Renal cortex interstitium (tissue), 11 donors: Measurements from ENCODE around the gene ADGRG1. TPM values are rescaled to one million over a fixed set of nuclear protein-coding genes. Genes with fewer than 3 reads are reported as not detected.
"Not testable (repeated sequence)": the region's sequence is repeated elsewhere in the genome, so short reads cannot be mapped to it uniquely, and the experiment has no call there.

ENCODE experiments used
- DNase-seq, 11 donors: peaks; one replicate each; pipeline ENCODE4 v3.0.0-alpha.2; 2013; ENCODE audit warnings: low read depth in 9 of 11, low spot score in 4 of 11; ENCODE audit errors: extremely low read depth in 1 of 11
- polyA plus RNA-seq, 3 donors: library from polyadenylated mRNA; unstranded; fragments of 120-200 nt; gene quantifications; one replicate each; pipeline ENCODE4 v1.2.1, GENCODE V29; 2013; ENCODE audit not compliant: insufficient read length in 3 of 3

Gene ADGRG1
- polyA plus RNA-seq, 3 donors: 58.2 to 93.6 (median 59.3) TPM

DNA sequence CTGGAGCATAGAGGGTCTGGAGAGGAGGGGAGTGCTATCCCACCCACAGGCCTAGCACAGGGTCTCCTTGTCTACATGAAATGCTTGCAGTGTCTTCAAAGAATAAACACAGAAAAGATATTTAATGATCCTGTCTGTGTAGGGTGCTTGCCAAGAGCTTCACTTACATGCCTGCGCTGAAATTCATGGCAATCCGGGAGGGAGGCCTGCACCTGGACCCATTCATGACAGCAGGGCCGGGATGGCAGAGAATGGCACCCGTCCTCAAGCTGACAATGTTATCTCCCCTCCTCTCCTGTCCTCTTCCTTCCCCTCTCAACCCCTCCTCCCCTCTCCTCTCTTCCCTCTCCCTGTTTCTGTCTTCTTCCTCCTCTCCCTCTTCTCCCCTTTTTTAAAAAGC lies 41.8 kb downstream of the ADGRG1 start:
- no peak for DNase-seq

DNA sequence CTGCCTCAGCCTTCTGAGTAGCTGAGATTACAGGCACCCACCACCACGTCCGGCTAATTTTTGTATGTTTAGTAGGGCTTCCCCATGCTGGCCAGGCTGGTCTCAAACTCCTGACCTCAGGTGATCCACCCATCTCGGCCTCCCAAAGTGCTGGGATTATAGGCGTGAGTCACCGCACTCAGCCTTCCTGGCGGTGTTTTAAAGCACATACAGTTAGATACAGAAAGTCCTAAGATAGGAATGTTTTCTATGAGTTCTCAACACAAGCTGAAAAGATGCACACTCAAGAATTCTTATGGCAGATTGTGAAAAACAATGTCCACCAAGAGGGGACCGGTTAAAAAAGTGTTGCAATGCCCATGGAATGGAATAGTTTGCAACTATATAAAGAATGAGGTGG lies 43.0 kb downstream of the ADGRG1 start:
- DNase-seq: not testable (repeated sequence)

DNA sequence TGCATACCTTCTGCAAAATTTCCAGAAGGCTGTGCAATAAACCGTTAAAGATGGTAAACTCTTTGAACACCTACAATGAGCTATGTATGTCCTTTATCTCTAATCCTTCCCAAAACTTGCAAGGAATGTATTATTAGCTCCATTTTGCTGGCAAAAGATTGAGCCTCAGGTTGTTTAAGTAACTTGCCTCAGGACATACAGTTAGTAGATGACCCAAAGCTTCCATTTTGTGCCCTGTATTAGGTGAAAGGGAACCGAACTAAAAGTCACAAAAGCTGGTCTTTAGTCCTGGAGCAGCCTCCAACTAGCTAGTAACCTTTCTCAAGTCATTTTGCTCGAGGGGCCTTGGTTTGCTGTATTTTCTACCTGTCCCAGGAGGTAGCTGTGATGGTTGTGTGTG lies 44.0 kb downstream of the ADGRG1 start:
- no peak for DNase-seq

DNA sequence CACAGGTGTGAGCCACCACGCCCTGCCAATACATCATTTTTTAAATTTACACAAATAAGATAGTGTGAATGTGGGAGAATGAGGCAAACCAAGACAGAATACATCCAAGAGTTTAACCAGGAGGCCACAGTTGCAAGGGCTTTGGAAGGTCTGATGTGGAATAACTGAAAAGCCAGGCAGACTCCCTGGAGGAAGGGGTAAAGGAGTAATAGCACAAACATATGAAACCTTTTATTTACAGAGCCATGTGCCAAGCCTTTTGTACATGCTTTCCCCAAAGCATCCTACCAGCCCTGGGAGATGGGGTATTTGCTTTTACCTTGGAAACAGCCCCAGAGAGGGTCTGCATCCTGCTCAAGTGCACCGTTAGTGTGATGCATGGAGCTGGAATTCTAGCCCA lies 44.4 kb downstream of the ADGRG1 start:
- DNase-seq: no peak

DNA sequence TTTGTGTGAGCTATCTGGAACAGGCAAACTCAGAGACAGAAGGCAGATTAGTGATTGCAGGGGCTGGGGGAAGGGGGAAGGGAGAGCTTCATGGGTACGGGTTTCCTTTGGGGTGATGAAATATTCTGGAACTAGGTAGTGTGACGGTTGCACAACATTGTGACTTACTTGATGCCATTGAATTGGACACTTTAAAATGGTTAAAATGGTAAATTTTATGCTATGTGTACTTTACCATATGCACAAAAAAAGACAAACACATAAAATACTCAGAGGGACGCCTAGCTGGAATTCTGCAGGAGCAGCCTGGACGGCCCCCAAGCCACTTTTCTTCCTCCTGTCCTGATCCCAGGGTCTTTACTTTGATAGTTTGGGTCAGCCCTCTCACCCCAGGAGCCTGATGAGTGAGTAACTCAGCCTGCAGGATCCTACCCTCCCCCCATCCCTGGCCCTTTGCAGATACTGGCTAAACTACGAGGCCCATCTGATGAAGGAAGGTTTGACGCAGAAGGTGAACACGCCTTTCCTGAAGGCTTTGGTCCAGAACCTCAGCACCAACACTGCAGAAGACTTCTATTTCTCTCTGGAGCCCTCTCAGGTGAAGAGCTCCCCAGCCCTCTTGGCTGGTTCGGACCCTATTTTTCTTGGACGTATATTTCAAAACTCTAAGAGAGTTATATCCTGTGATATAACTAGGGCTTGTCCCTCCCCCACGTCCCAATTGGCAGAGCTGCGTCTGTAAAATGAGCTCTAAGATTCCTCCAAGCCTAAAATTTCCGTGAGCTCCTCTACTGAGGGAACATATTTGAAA lies 47.5 kb downstream of the ADGRG1 start:
- no peak for DNase-seq

DNA sequence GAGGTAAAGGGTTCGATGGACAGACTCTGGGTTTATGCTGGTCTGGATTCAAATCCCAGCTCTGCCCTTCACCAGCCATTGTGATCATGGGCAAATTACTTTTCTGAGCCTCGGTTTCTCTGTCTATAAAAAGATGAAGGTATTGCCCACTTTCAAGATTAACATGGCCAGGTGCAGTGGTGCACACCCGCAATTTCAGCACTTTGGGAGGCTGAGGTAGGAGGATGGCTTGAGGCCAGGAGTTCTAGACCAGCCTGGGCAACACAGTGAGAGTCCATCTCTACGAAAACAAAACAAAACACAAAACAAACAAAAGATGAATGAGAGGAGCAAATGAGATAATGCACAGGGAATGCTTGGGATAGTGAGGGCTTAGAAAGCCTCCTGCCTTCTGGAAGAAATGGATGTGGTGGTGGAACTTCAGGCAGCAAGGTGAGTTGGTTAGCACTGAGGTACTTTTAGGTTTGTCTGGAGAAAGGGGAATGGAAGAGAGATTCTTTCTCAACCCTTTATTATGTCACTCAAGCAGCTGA lies 48.2 kb downstream of the ADGRG1 start:
- DNase-seq: no peak

DNA sequence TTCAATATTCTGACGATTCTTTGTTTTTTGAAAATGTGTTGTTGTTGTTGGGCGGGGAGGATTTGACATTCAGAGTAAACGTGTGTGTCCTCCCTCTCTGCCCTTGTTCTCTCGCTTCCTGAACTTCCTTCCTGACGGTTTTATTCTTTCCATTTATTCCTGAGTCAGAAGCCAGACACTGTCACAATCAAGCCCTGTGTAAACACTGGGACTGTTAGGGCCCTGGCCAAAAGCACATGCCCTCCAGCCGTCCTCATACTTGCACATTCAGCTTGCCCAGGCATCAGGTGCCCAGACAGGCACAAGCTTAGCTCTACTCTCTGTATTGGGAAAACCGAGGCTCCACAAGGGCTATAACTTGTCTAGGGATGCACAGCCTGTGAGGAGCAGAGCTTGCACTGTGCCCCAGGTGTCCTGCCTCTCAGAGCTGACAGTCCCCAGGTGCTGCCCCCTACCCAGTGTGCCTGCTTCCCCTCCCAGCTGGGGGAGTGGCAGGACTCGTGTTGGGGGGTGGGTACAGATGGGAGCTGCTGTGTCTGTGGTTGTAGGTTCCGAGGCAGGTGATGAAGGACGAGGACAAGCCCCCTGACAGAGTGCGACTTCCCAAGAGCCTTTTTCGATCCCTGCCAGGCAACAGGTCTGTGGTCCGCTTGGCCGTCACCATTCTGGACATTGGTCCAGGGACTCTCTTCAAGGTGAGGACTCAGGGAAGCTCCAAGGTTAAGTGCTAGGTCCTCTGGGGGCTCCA lies 49.4 kb downstream of the ADGRG1 start:
- no peak for DNase-seq

DNA sequence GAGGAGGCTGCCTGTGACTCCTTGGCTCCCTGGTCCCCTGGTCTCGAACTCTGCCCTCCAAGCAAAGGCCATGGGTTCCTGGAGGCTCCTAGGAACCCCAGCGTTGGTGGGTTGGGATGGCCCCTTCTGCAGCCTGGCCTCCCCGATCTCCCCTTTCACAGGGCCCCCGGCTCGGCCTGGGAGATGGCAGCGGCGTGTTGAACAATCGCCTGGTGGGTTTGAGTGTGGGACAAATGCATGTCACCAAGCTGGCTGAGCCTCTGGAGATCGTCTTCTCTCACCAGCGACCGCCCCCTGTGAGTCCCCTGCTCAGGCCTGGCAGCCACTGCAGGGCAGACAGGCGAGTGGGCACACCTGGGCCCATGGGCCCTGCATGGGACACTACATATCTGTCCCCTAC lies 50.6 kb downstream of the ADGRG1 start:
- DNase-seq: no peak

DNA sequence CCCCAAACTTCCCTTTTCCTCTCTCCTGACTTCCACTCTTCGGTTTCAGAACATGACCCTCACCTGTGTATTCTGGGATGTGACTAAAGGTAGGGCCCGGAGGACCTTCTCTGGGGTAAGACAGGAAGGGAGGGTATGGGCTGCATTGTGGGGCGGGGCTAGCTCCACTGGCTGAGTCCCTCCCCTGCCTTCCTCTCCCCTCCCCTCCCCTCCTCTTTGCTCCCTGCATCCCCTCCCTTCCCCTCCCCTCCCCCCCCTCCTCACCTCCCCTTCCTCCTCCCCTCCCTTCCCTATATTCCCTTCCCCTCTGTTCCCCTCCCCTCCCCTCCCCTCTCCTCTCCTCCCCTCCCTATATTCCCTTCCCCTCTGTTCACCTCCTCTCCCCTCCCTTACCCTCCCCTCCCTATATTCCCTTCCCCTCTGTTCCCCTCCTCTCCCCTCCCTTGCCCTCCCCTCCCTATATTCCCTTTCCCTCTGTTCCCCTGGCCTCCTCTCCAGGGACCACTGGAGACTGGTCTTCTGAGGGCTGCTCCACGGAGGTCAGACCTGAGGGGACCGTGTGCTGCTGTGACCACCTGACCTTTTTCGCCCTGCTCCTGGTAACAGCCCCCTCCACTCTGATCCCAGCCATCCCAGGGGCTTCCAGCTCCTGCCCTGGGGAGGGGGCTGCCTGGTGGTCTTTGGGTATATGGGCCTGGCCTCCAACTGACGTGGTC lies 51.5 kb downstream of the ADGRG1 start:
- DNase-seq: no peak

DNA sequence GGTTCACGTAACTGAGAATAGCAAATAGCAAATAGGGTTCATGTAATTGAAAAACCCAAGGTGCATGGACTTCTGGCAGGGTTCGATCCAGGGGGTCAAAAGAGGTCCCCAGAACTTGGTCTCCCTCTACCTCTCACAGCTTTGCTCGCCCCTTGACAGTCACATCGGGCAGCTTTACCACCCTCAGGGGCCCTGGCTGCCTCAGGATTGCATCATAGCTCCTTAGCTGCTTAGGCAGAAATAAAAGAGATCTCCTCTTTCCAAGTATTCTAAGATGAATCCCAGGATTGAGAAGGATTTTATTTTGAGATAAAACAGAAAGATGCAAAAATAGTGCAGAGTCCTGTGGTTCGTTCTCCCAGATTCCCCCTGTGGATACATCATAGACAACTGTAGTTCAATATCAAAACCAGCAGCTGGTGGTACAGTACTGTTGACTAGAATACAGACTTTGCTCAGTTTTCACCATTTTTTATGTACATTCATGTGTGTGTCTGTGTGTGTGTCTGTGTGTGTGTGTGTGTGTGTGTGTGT lies 52.5 kb downstream of the ADGRG1 start:
- DNase-seq: no peak

DNA sequence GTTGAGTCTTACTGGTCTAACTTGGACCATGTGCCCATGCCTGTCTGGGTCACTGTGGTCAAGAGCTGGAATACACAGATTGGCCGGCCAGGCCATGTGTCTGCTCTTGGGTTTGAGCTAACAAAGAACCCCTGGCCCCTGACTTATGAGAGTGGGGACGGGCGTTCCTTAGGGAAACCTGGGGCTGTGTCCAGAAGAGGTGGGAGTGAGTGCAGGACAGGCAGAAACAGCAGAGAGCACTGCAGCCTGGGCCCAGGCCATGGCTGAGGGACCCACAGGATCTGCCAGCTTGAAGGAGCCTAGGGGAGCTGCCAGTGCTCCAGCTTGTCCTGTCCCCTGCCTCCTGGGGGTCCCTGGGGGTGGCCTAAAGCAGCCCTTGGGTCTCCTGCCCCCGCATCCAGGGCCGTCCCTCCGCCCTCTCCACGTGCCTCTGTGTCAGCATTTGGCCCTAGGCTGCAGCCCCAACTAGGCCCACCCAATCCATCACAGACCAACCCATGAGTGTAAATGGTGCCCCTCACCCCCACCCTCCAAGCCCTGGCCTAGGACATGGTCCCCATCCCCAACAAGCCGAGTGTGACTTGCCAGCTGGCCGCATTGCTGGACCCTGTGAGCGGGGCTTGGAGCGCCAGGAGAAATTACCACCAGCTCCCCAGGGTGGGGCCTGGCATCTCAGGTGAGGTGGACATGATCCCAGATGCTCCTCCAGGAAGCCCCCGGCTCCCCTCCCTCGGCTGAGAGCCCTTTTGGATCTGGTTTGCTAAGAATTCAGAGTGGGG lies 53.7 kb downstream of the ADGRG1 start:
- no peak for DNase-seq

DNA sequence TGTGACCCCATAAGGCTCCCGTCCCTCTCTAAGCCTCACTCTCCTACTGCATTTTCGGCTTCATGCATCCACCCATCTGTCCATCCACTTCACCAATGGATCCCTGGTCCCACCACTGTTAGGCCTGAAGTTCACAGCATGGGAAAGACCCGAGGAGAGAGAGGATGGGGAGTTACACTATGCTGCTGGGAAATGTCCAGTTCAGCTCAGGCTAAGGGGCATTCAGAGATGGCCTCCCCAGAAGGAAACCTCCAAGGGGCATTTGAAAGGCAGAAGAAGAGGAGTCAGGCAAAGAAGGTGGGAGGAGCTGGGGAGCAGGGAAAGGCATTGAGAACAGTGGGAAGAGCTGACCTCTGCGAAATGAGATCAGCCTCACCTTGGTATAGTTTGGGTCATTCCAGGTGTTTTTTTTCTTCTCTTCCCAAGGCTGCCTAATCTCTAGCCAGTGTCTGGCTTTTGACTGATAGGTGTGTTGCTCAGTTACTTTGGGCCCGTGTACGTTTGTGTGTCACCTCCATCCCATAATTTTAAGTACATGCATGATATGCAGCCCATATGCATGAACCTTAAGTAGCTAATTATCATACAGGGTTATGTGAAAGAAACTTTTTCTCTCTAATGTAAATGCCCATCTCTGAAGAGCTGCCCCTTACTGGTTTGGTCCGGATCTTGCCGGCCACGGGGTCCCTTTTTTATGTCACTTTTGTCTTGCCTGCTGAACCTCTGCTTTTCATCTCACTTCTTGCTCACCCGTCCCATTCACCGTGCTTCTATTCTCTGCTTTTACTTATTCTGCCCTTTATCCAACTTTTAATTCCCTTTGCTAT lies 54.6 kb downstream of the ADGRG1 start:
- DNase-seq: no peak

DNA sequence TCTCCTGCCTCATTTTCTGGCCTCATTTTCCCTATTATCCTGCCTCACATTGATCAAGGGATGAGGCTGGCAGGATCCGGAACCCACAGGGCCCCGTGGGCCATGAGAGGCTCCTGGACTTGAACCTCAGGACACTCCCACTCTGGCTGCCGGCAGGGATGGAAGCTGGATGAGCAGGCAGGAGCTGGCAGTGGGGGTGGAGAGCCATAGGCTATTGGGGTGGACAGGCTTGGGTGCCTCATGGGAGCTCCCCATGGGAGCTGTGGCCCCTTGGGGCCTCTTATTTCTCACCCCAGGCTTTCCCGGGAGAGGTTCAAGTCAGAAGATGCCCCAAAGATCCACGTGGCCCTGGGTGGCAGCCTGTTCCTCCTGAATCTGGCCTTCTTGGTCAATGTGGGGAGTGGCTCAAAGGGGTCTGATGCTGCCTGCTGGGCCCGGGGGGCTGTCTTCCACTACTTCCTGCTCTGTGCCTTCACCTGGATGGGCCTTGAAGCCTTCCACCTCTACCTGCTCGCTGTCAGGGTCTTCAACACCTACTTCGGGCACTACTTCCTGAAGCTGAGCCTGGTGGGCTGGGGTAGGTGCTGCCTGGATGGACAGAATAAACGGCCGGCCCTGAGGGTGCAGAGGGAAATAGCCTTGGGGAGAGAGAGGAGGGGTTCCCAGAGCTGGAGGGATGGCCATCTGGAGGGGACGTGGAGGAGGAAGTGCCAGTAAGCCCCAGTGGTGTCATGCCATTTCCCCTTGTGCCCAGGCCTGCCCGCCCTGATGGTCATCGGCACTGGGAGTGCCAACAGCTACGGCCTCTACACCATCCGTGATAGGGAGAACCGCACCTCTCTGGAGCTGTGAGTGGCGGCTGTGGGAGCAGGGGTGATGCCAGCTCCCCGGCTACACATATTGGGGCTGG lies 55.5 kb downstream of the ADGRG1 start:
- DNase-seq: no peak

DNA sequence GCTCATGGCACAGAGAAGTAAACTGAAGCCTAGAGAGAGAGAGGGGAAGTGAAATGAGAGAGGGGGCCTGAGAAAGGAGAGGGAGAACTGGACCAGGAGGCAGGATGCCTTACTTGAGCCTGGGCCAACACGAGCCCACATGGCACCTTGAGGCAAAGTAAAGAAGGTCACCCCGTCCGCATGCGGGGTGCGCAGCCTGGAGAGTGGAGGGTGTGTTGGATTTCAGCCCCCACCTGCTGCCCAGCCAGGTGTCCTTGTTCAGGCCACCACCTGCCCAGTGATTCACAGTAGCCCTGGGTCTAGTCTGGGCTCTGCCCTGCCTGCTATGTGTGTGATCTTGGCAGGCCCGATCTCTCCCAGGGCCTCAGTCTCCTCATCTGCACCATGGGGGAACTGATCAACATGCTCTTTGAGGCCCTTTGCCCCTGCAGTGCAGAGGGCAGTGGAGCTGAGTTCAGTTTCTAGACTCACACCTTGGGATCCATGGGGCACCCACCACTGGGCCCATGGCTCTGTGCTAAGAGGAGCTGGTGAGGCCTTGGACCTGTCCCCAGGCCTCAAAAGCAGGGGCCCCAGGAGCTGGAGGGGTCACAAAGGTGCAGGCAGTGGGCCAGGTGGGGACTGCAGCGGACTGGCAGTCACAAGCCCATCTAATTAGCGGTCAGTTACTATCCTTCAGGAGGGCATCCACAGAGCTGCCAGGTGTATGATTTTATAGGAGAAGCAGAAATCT lies 56.4 kb downstream of the ADGRG1 start:
- DNase-seq: no peak

DNA sequence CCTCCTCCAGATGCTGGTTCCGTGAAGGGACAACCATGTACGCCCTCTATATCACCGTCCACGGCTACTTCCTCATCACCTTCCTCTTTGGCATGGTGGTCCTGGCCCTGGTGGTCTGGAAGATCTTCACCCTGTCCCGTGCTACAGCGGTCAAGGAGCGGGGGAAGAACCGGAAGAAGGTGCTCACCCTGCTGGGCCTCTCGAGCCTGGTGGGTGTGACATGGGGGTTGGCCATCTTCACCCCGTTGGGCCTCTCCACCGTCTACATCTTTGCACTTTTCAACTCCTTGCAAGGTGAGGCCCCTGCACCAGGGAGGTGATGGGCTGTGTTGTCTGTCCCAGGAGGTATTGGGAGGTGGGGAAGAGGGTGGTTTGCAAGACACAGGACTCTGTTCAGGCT lies 57.2 kb downstream of the ADGRG1 start:
- no peak for DNase-seq

DNA sequence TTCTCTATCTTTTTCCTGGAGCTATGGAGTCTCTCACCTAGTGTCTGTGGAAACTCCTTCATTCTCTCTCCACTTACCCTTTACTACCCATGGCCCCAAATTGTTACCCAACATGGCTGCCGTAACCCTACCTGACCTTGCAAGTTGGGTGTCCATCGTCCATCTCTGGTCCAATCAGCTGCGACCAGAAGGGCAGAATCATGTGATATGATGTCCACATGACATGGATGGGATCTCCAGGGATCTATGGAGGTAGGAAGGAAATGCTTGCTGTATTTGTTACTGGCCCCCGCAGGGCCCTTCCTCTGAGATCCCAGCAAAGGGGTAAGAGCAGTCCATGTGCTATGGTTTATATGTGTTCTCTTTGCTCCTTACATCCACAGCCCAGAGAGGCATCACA lies 58.1 kb downstream of the ADGRG1 start:
- no peak for DNase-seq
